A549 (cell line): ENCODE measurements around the gene CLEC4C. TPM values are rescaled to one million over a fixed set of nuclear protein-coding genes. Genes with fewer than 3 reads are reported as not detected.
A peak's percentile ranks its signal among the peaks of the same experiment; 100 is the strongest.
"Not testable (repeated sequence)": the region's sequence is repeated elsewhere in the genome, so short reads cannot be mapped to it uniquely, and the experiment has no call there.

Experiments
- ATAC-seq, 2 experiments: fragments of 200-7000 bp in 1 of 2; fragments of >200 bp in 1 of 2; cut with Nextera tagmentation in 1 of 2; cut with Tn5 transposase in 1 of 2; 3 replicates each; pipeline versions ENCODE4 v1.8.0 to v1.9.1; 2018 to 2020; ENCODE audit warnings: mild to moderate bottlenecking in 1 of 2, moderate library complexity in 1 of 2
- CTCF ChIA-PET: fragments of 300-600 bp; sonication (Branson Sonifier 250); formaldehyde crosslinking; extraction: SDS; loops from one replicate; lab custom pipeline; 2021; ENCODE audit warnings: antibody characterized with exemption, inconsistent platforms; lab: Yijun Ruan, JAX
- POLR2A ChIA-PET: fragments of 350-600 bp; formaldehyde crosslinking; extraction: SDS; loops from one replicate; lab custom pipeline; 2021; ENCODE audit warnings: antibody characterized with exemption, inconsistent platforms; lab: Yijun Ruan, JAX
- DNase-seq, 2 experiments: peaks; one replicate each; pipeline versions ENCODE4 v3.0.0 to v3.0.0-alpha.2; 2011 to 2016; ENCODE audit warnings: low read depth in 1 of 2, low spot score in 1 of 2
- FAIRE-seq: peaks from 2 replicates; lab custom pipeline; 2011; peaks lifted over from hg19 to GRCh38; lab: Jason Lieb, UNC
- H3K27ac ChIP-seq, 2 experiments: fragments of >200 bp; sonication (Bioruptor Twin); formaldehyde crosslinking; 3 replicates each; pipeline ENCODE4 v1.5.1; 2016 to 2017
- H3K4me1 ChIP-seq: fragments of >200 bp; sonication (Bioruptor Twin); formaldehyde crosslinking; 3 replicates; pipeline ENCODE4 v1.6.1; 2016
- H3K4me2 ChIP-seq: fragments of >200 bp; sonication (Bioruptor Twin); formaldehyde crosslinking; 3 replicates; pipeline ENCODE4 v1.6.1; 2016
- H3K4me3 ChIP-seq: fragments of >200 bp; sonication (Bioruptor Twin); formaldehyde crosslinking; 3 replicates; pipeline ENCODE4 v1.5.1; 2016
- H3K9me3 ChIP-seq: fragments of >200 bp; sonication (Bioruptor Twin); formaldehyde crosslinking; 3 replicates; pipeline ENCODE4 v1.6.1; 2016
- CHD4 ChIP-seq: fragments of 200-600 bp; sonication (generic); IDR thresholded peaks from 2 replicates; pipeline ENCODE4 v1.6.1; 2016; ENCODE audit warnings: antibody characterized with exemption, mild to moderate bottlenecking, borderline replicate concordance
- EHMT2 ChIP-seq: fragments of 200-600 bp; sonication (generic); IDR thresholded peaks from 2 replicates; pipeline ENCODE4 v1.6.1; 2016; ENCODE audit warnings: antibody characterized with exemption, low read depth, mild to moderate bottlenecking, moderate library complexity
- FOSL2 ChIP-seq, 2 experiments: fragments of 450-650 bp in 1 of 2; fragments of >200 bp in 1 of 2; sonication (Bioruptor Twin) in 1 of 2; formaldehyde crosslinking; IDR thresholded peaks; 2 replicates each; pipeline versions ENCODE4 v1.5.0 to v1.6.1; 2016 to 2020; ENCODE audit warnings: mild to moderate bottlenecking in 1 of 2, moderate library complexity in 1 of 2
- FOXS1 ChIP-seq: fragments of 250-450 bp; sonication (Bioruptor Pico); IDR thresholded peaks from 2 replicates; pipeline ENCODE4 v1.5.0; 2020; ENCODE audit warnings: mild to moderate bottlenecking, moderate library complexity
- GATA3 ChIP-seq: IDR thresholded peaks from 2 replicates; pipeline ENCODE4 v1.6.1; 2012; ENCODE audit warnings: borderline replicate concordance
- HEYL ChIP-seq: fragments of 250-450 bp; sonication (Bioruptor Pico); IDR thresholded peaks from 2 replicates; pipeline ENCODE4 v1.8.0; 2021; ENCODE audit warnings: mild to moderate bottlenecking, moderate library complexity
- KDM5A ChIP-seq: fragments of 200-600 bp; sonication (generic); IDR thresholded peaks from 2 replicates; pipeline ENCODE4 v1.6.1; 2016; ENCODE audit warnings: antibody characterized with exemption, mild to moderate bottlenecking
- MAFK ChIP-seq: fragments of 450-650 bp; IDR thresholded peaks from 2 replicates; pipeline ENCODE4 v1.6.1; 2014; ENCODE audit not compliant: partially characterized antibody
- MYC ChIP-seq: IDR thresholded peaks from 2 replicates; pipeline ENCODE4 v1.6.1; 2012; ENCODE audit warnings: mild to moderate bottlenecking, inconsistent platforms, low read length, improper control_type of control experiment, borderline replicate concordance
- NR3C1 ChIP-seq: fragments of >200 bp; sonication (Bioruptor Twin); formaldehyde crosslinking; IDR thresholded peaks from 3 replicates; pipeline ENCODE4 v1.6.1; 2017
- POLR2AphosphoS2 ChIP-seq: conservative IDR thresholded peaks from 2 replicates; pipeline ENCODE4 v1.6.1; 2012; ENCODE audit warnings: low read length, improper control_type of control experiment, inconsistent platforms
- RARB ChIP-seq: fragments of 250-450 bp; sonication (Bioruptor Pico); IDR thresholded peaks from 2 replicates; pipeline ENCODE4 v1.8.0; 2021; ENCODE audit warnings: mild to moderate bottlenecking, moderate library complexity
- RNF2 ChIP-seq: fragments of 200-600 bp; sonication (generic); IDR thresholded peaks from 2 replicates; pipeline ENCODE4 v1.6.1; 2016; ENCODE audit warnings: low read depth, mild to moderate bottlenecking, antibody characterized with exemption, moderate library complexity, borderline replicate concordance
- SMC3 ChIP-seq: fragments of >200 bp; sonication (Bioruptor Twin); formaldehyde crosslinking; IDR thresholded peaks from 3 replicates; pipeline ENCODE4 v1.6.1; 2018; ENCODE audit warnings: inconsistent platforms
- TP53 ChIP-seq: fragments of 250-450 bp; sonication (Bioruptor Pico); IDR thresholded peaks from 2 replicates; pipeline ENCODE4 v1.5.0; 2021; ENCODE audit warnings: mild to moderate bottlenecking, moderate library complexity
- ZSCAN20 ChIP-seq: fragments of 250-450 bp; sonication (Bioruptor Pico); IDR thresholded peaks from 2 replicates; pipeline ENCODE4 v1.8.0; 2022; ENCODE audit warnings: mild to moderate bottlenecking, moderate library complexity
- WGBS: methylation state at CpG from one replicate; pipeline ENCODE4 v1.1.6; 2017; ENCODE audit errors: missing lambda C conversion rate; 5-methylcytosine and 5-hydroxymethylcytosine counted together
- polyA plus RNA-seq, 4 experiments: library from polyadenylated mRNA; depleted of rRNA in 3 of 4; stranded (reverse); fragments of >200 nt; fragmentation: RNase III in 1 of 4; extraction: RNeasy Plus Mini Kit Qiagen cat#74134 plus additional on column Dnase treatment in 1 of 4; gene quantifications; 2 replicates in 3 of 4; 3 replicates in 1 of 4; pipeline ENCODE4 v1.2.3, GENCODE V29; 2011 to 2017
- TF ChIP-seq, protein P1 (sequence below): fragments of 200-600 bp; sonication (generic); IDR thresholded peaks from 2 replicates; pipeline ENCODE4 v1.6.1; 2016; ENCODE audit warnings: antibody characterized with exemption, mild to moderate bottlenecking, moderate library complexity

The CLEC4C gene
- polyA plus RNA-seq, 2 of the 4 experiments (the other 2 are of a cell fraction) = not detected

DNA sequence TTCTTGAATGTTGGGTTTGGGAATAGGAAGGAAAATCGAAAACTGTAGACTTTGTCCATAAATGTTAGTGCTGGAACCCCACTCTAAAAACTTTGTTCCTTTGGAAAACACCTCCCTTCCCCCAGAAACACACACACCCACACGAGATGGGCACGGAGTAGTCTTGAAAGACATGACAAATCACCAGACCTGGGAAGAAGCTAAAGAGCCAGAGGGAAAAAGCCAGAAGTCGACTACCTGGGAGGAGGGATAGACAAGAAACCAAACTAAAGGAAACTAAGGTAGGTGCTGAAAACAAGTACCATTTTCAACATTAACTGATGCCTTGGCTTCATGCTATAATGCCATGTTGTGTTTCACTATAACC is 41.1 kb upstream of the CLEC4C start:
- FAIRE-seq (no peak), ATAC-seq (no peak)
- peak overlapping the region; percentile 23; the same call in 1 of the 3 replicates for H3K4me2 ChIP-seq
- H3K27ac ChIP-seq = no peak overlapping the region
- CTCF ChIA-PET = interaction anchor here (1.4 to 2.9 kb wide), 3 partner anchors 10 to 19 kb away, joined by 3 to 6 read pairs (median 4); no protein-coding TSS in a partner anchor
- 17% methylated on average over 4 of the region's 4 CpGs for WGBS
- H3K9me3 ChIP-seq = no peaks in the 10 kb centered on the region
- no peak overlapping the region for H3K4me3 ChIP-seq
- no peaks in the 10 kb centered on the region for H3K4me1 ChIP-seq
- TF ChIP-seq KDM5A (no peak), GATA3 (no peak)
- TF ChIP-seq, all 56 proteins: peak for 0
- DNase-seq = no peak
- POLR2A ChIA-PET = interaction anchor here (0.6 kb wide), 1 partner anchor 104 kb away, joined by 3 read pairs; no protein-coding TSS in a partner anchor

DNA sequence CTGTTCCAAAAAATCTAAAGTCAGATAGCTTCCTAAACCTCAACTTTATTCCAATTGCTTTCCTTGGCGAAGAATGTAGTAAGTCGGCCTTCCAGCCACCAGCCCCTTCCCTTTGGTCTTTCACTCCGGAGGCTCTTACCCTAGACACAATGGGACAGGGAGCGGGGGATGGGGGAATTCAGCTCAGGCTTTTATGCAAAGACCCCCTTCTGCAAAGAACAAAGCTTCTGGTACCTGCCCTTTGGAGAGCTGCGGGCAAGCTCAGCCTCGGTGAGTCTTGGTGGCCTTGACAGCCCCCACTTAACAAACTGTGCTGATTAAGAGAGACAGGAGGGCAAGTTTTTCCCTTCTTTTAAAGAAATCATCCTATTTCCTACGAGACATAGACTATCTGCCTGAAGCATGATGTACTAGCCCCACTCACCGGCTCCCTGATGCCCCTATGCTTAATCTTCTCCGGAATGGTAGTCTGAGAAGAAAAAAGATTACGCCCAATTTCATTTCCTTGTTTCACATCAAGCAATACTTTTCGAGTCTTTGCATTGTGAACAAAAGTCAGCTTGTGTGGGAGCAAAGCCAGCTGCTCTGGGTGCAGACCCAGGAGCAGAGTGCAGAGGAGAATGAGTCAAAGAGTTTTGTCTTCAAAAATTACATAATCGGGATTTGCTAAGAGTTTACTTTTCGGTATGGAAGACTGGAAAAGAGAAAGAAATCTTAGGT is 40.6 kb upstream of the CLEC4C start:
- POLR2A ChIA-PET = interaction anchor here (0.6 kb wide), 1 partner anchor 103 kb away, joined by 3 read pairs; no protein-coding TSS in a partner anchor
- Histone ChIP-seq H3K4me3 (no peak overlapping the region), H3K4me1 (no peaks in the 10 kb centered on the region), H3K27ac (no peak overlapping the region), H3K9me3 (no peaks in the 10 kb centered on the region), H3K4me2 (peak overlapping the region; percentile 23; the same call in 1 of the 3 replicates)
- no peak for TF ChIP-seq RNF2
- CTCF ChIA-PET = interaction anchor here (0.6 to 2.9 kb wide), 5 partner anchors 9 to 32 kb away, joined by 3 to 6 read pairs (median 4); no protein-coding TSS in a partner anchor
- WGBS = 53% methylated on average over 13 of the region's 13 CpGs
- ATAC-seq (no peak), DNase-seq (no peak), FAIRE-seq (no peak)

DNA sequence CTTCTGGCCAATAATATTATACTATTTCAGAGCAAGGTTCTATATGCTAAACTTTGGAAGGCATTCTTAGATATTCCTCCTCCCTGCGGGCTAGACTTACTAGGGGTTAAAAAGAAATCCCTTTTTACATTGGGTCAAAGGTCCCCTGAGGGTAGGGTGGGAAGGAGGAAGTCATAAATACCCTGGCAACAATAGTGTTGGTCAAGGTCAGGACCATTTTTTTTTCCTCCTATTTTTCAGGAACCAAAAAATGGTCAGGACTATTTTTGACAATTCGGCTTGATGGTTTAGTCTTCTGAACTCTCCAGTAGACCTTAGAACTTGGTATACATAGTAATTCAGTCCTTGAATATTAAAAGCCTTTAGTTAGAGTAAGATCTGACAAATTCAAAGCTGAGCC is 37.5 kb upstream of the CLEC4C start:
- Histone ChIP-seq H3K4me1 (no peaks in the 10 kb centered on the region), H3K27ac (no peak overlapping the region), H3K9me3 (no peaks in the 10 kb centered on the region), H3K4me3 (no peak overlapping the region), H3K4me2 (no peak overlapping the region)
- TF ChIP-seq CHD4 = no peak
- TF ChIP-seq ZSCAN20 (CRISPR knock-in tag) = no peak
- no peak for TF ChIP-seq FOSL2 (IDR thresholded peaks at IDR 0.05)
- no peak for TF ChIP-seq FOSL2 (CRISPR knock-in tag; IDR thresholded peaks at IDR 0.05)
- no peak for TF ChIP-seq MYC
- TF ChIP-seq RARB (CRISPR knock-in tag) = no peak
- TF ChIP-seq TP53 (CRISPR knock-in tag) = no peak
- no peak for TF ChIP-seq EHMT2
- no peak for TF ChIP-seq POLR2AphosphoS2
- no peak for TF ChIP-seq SMC3
- TF ChIP-seq HEYL (CRISPR knock-in tag) = no peak
- TF ChIP-seq FOXS1 (CRISPR knock-in tag) = no peak
- TF ChIP-seq NR3C1 = no peak
- TF ChIP-seq, protein P1, sequence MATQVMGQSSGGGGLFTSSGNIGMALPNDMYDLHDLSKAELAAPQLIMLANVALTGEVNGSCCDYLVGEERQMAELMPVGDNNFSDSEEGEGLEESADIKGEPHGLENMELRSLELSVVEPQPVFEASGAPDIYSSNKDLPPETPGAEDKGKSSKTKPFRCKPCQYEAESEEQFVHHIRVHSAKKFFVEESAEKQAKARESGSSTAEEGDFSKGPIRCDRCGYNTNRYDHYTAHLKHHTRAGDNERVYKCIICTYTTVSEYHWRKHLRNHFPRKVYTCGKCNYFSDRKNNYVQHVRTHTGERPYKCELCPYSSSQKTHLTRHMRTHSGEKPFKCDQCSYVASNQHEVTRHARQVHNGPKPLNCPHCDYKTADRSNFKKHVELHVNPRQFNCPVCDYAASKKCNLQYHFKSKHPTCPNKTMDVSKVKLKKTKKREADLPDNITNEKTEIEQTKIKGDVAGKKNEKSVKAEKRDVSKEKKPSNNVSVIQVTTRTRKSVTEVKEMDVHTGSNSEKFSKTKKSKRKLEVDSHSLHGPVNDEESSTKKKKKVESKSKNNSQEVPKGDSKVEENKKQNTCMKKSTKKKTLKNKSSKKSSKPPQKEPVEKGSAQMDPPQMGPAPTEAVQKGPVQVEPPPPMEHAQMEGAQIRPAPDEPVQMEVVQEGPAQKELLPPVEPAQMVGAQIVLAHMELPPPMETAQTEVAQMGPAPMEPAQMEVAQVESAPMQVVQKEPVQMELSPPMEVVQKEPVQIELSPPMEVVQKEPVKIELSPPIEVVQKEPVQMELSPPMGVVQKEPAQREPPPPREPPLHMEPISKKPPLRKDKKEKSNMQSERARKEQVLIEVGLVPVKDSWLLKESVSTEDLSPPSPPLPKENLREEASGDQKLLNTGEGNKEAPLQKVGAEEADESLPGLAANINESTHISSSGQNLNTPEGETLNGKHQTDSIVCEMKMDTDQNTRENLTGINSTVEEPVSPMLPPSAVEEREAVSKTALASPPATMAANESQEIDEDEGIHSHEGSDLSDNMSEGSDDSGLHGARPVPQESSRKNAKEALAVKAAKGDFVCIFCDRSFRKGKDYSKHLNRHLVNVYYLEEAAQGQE = no peak
- no peak for TF ChIP-seq KDM5A
- TF ChIP-seq MAFK = no peak
- DNase-seq (no peak), ATAC-seq (no peak), FAIRE-seq (no peak)
- ChIA-PET POLR2A (no interaction called here), CTCF (interaction anchor here (0.6 kb wide), 1 partner anchor 23 kb away, joined by 3 read pairs; no protein-coding TSS in a partner anchor)
- 15% methylated on average over 2 of the region's 2 CpGs for WGBS

DNA sequence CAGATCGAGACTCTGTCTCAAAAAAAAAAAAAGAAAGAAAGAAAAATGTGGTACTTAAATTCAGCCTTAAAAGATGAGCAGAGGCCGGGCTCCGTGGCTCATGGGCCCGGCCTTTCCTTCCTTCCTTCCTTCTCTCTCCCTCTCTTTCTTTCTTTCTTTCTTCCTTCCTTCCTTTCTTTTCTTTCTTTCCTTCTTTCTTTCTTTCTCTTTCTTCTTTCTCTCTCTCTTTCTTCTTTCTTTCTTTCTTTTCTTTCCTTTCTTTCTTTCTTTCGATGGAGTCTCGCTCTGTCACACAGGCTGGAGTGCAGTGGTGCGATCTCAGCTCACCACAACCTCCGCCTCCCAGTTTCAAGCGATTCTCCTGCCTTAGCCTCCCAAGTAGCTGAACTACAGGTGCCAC is 36.3 kb upstream of the CLEC4C start:
- FAIRE-seq, ATAC-seq, POLR2A ChIA-PET, H3K27ac ChIP-seq, DNase-seq, H3K4me2 ChIP-seq, H3K9me3 ChIP-seq, H3K4me1 ChIP-seq, H3K4me3 ChIP-seq, CTCF ChIA-PET: not testable (repeated sequence)
- 85% methylated on average over 9 of the region's 9 CpGs for WGBS
